HG03460 (cell line): Measurements from ENCODE around the gene VWA3B.

Experiments
- ATAC-seq: cut with Tn5 transposase; IDR thresholded peaks from one replicate; pipeline ENCODE4 v1.9.1; 2021; ENCODE audit not compliant: unreplicated experiment

The VWA3B gene

DNA sequence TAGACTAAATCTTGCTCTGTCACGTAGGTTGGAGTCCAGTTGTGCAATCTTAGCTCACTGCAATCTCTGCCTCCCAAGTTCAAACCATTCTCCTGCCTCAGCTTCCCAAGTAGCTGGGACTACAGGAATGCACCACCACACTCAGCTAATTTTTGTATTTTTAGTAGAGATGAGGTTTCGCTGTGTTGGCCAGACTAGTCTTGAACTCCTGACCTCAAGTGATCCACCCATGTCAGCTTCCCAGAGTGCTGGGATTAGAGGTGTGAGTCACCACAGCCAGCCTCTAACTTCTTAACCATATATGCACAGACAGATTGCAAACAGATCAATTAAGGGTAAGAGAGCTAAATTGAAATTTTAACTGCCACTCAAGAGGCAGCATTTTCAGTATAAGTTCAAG lies 237.2 kb downstream of the VWA3B start:
- ATAC-seq: no peak

DNA sequence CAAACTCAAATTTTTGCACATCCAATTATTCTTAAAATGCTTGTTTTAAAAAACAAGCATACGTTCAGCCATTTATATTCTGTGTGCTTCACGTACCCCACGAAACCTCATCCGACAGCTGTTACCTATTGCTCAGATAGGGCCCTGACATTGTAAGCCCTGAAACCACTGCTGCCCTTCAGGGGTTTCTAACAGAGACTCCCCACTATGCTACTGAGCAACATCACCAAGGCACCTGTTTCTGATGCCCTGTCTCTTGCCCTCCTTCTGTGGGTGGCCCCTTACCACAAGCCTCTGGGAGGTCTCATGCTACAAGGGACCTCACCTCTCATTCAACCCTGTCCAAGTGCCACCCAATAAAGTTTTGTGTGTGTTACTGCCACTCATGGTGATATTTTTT lies 240.8 kb downstream of the VWA3B start:
- ATAC-seq: no peak

DNA sequence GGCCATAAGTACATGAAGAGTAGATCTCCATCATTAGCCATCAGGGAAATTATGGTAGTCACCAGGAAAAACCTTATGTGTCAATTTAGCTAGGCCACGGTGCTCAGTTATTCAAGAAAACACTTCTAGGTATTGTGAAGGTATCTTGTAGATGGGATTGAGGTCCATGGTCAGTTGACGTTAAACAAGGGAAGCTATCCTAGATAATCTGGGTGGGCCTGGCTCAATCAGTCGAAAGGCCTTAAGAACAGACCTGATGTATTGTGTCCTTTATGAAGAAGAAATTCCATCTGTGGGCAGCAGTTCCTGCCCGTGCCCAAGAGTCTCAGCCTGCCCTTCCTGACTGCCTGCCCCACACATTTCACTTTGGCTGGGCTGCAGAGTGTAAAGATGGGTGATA lies 242.6 kb downstream of the VWA3B start:
- ATAC-seq: no peak

DNA sequence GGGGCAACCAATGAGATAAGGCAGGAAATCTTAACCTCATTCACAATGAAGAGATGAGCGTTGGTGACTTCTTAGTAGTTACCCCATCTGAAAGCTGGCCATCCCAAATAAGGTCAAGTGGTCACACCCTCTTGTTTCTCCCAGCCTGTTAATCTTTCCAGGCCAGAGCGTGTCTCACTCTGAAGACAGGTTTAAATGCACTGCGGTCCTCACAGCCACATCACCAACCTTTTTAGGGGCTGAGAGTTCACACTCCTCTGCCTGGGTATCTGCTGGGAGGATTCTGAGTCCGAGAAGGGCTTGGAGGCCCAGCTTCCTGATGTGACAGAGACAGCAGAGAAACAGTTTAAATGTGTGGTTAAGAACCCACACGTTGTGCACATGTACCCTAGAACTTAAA lies 246.0 kb downstream of the VWA3B start:
- no peak for ATAC-seq

DNA sequence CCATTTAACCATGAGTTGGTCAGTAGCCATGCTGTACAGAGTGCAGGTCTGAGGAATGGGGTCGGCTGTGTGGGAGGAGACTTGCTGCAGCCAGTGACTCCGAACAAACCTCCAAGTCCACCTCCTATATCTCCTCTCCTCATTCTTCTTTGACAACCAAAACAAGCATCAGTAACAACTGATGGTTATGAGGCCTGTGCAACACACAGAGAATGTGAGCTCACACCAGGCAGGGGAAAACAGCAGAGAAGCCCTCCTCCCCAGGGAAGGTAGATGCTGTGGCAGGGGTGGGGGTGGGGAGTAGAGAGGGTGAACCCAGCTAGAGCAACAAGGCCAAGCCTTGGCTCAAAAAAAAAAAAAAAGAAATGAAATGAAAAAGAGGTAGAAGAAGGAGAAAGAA lies 247.0 kb downstream of the VWA3B start:
- no peak for ATAC-seq

DNA sequence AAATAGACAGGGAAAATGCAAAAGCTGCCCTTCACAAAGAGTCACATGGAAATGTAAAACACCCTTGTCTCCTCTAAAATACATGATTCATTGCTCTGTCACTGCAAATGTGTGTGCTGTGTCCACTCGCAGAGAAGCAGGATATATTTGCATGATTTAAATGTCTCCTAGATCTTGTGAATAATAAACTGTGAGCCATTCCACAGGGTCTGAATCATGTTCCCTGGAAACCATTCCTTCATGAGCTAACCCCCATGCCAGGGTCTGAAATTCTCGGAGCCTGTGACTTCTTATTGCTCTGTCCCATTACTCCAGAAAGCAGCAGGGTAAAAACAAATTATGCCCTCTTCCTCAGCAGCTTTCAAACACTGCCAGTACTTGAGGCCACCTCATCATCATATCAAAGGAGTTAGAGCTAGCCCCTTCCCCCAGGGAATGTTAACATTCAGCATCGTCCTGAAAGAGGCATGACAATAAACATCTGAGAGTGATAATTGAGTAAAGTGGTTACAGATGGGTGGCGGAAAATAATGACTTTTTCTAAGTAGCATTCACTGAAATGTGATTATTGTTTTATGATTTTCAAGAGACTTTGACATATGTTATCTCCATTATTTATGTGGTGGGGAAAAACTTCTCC lies 247.6 kb downstream of the VWA3B start:
- no peak for ATAC-seq

DNA sequence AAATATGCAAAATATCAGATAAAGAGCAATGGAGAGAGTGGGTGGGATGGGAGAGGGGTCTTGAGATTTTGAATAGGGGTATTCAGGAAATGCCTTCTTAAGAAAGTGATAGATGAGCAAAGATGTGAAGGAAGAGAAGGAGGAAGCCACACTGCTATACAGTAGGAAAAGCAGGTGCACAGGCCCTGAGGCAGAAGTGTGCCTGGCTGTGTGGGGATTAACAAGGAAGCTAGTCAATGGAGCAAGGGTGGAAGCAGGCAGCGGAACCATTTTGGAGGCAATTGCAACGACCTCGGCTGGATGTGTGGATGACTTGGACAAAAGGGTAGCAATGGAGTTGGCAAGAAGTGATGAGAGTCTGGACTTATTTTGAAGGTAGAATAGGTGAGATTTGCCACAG lies 248.3 kb downstream of the VWA3B start:
- no peak for ATAC-seq

DNA sequence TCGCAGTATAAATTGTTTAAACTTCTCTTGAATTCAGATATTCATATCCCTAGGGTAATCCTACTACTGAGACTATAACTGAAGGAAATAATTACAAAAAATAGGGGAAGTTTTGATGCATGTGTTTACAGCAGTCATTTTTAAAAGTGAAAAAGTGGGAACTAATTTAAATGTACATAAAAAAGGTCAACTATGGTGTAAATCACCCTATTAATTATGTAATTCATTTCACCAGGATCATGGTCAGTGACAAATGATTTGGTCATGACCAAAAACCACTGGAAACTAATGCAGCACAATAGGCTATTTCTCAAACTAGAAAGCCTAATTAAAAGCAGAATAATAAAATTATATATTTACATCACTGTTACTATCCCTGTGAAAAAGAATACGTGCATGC lies 254.3 kb downstream of the VWA3B start:
- ATAC-seq: no peak

DNA sequence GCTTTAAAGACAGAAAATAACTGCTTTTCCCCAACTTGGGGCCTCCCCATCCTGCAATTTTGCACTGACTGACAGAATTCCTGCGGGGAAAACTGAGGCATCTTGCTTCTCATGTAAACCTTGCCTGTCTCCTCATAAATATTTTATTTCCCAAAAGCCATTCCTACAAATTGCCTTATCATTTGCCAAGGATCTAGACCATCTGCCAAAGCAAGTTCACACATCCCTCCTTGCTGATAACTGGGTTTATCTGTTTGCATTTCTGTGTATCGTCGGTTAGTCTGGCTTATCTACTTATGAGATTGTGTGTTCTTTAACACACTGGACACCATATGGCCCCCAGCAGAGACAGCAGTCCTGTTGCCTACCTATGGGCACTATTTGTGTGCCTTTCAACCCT lies 256.3 kb downstream of the VWA3B start:
- no peak for ATAC-seq

DNA sequence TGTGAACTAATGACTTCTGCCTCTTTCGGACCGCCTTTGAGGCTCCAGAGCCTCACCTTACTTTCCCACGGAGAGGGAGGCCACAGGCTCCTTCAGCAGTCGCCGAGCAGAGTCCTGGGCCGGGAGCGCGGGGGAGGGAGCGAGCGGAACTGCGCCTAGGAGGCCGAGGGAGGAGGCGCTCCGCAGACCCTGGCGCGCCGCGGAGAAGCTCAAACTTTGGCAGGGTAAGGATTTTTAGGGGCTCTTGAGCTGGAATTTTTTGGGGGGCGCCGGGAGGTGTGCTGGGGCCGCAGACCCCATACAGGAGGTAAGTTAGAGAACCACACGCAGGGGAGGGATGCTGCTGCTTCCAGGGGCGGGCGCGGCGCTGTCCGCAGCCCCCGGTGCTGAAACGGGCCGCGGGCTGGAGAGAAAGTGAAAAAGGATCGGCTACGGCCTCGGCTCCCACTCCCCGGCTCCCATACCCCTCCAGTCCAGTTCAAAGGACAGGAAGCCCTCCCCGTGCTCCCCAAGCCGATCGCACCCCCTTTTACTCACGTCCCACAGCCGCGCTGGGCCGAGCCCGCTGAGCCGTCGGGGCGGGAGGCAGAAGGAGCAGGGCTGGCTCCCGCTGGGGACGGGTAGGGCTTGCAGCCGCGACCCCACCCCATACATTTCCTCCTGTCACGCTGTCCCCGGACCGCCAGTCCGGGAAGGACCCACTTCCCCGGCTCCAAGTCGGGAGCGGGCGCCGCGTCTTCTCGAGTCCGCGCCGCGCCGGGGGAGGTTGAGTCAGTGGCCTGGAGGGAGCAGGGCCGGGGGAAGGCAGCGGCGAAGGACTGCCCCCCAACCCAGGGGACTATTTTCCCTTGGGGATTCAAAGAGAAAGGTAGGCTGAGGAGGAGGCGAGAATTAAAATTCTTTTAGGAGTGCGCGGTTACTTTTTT lies 259.6 kb downstream of the VWA3B start, which contains the start of gene CNGA3:
Gene CNGA3, plus strand, starts transcription at position 146 of the 926 bp plus-strand sequence. CDS start 23,520 bp downstream, outside the sequence.
- no peak for ATAC-seq

DNA sequence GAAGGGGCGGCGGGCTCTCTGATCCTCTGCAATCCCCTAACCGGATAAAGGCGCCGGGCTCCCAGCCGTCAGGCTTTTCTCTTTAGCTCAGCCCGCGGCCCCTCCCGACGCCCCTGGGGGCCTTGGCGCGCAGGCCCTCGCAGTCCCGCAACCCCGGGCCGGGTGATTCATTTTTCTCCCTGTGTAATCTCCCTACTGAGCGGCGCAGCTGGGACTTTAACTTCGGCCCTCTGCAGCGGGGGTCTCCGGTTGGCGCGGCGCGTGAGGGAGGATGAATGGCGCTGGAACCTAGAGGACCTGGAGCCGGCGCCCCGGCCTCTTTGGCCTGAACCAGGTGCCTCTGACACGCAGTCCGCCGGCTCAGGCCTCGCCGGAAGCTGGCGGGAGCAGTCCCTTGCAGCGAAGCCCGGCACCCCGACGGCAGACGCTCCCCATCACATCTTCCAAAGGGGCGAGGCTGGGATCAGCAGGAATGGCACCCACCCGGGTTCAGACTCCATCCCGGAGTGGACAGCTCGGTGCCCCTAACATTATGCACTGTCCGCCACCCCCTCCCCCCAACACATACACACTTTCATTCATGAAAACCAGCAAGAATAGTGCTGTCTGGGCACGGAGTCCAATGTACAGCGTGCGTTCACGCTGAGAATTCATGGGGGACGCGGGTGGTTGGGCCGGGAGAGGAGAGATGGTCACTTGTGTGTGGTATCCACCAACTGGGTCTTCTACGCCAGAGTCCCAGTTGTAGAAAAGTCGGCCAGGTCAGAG lies 260.5 kb downstream of the VWA3B start:
- no peak for ATAC-seq

DNA sequence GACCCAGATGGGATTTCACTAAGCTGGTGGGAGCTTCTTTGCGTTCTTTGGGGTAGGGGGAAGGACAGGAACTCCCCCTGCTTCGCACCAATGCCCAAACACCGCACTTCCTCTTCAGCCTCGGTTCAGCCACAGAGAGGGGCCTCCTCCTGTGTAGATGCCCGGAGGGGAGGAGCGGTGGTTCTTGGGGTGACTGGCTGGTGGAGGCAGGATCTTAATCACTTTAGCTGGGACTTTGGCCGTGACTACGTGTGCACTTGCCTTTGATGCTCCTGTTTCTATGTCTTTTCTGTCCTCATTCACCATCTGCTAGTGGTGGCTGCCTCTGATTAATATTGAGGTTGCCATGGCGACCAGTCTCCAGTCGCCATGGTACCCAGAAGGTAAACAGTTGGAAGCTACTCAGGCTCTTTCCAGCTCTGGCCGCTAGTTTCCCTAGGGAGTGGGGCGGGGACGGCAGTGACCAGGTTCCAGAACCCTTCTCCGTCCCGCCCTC lies 261.1 kb downstream of the VWA3B start:
- no peak for ATAC-seq

DNA sequence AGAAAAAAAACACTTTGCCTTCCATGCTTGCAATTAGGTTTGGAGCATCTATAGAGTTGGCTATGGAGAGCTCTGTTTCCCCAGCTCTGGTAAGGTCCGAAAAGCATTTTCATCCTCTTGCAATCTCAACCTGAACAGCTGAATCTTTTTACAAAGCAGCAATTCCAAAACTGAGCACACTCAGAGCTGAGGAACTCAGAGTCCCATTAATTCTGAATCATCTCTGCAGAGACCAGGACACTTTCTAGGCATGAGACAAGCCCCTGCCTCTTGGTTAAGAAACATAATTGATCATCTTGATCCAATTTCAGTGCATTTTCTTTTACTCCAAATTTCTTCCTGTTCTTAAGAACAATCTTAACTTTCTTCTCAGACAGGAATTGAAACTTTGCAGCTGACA lies 263.4 kb downstream of the VWA3B start:
- ATAC-seq: no peak

DNA sequence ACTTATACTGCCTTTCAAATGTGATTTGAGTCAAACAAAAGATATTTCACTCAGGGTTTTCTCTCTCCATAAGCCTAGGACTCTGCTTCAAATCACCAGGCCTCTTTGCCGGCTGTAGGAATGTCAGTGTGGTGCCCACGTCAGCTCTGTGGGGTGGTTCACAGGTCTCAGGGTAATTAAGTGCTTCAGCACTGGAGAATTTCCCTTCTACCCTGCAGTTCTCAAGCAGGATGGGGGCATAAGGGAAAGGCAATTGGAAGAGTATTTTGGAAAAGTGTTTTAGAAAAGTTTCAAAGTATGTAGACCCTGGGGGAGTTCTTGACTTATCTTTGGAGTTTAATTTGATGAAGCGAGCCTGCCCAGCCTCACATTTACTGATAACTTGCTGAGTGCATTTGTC lies 268.9 kb downstream of the VWA3B start:
- ATAC-seq: no peak

DNA sequence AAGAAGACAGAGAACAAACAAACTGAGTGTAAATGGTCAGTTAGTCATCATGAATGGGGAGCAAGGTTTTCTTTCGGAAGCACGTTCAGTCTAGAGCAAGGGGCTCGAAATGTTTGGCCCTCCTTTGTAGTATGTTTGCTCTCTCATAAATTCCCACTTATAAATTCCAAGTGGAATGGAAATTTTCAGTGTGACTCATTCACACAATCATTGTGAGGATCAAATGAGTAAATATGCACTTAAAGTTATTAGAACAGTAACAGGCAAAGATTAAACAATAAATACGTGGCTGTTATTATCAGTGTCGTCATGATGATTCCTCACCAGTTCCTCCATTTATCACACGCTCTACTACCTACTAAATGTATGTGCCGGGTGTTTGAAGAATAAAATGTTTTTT lies 269.8 kb downstream of the VWA3B start:
- no peak for ATAC-seq

DNA sequence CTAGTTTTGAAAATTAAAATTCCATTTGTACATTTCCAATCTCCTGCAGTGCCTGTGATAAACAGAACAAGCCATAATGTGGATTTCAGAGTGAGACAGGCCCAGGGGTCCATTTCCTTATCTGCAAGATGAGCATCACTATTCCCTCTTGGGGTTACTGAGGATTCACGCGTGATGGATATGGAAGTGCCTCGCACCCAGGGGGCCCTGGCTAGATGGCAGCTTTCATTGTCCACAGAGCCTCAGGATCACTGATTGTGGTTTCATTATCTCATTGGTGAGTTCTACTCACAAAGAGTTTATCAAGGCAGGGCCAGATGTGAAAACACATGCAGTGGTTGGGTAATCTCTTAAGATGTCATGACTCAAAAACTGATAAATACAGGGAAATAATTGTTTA lies 270.9 kb downstream of the VWA3B start:
- ATAC-seq: no peak

DNA sequence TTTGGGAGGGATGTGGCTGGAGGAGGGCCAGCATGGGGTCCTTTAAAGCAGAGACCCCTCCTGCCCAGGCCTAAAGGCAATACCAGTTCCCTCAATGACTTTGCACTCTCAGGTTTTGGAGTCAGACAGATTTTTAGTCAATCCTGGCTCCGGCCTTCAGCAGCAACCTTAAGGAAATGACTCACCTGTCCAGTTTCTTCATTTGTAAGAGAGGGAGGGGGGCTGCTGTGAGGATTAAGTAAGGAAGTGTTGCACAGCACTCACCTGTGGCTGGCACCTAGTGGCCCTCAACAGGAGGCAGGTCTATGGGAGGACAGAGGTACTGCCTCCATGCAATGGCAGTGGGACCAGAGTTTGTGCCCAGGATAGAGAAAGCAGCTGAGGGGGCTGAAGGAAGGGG lies 273.0 kb downstream of the VWA3B start:
- no peak for ATAC-seq
